Measurements from ENCODE around the gene FAM20A. TPM values are rescaled to one million over a fixed set of nuclear protein-coding genes. Genes with fewer than 3 reads are reported as not detected.

Gene FAM20A
- total RNA-seq, 1 experiment from 2014 or later = not detected

DNA sequence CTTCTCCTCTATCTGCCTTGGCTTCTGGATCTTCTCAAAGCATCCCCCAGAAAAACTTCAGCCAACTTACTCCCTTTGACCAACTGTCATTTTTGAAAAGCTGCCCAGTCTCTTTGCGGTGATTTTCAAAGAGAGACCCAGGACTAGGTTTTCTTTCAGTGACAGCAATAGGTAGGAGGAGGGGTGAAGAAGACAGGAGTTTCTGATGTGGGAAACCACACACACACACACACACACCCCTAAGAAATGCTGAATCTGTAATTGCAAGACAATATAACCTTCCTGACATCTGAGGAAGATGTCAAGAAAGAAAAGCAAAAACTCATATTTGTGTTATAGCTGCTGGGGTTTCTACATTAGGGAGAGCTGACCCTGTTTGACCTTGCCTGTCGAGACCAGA is 5.2 kb downstream of the FAM20A start:
- H3K4me3 ChIP-seq = no peak overlapping the region
- ChIA-PET CTCF (no interaction called here), POLR2A (ENCODE audit: unreplicated experiment) (interaction anchor here (0.6 kb wide), 1 partner anchor 401 kb away, joined by 3 read pairs; no protein-coding TSS in a partner anchor)
- no peak overlapping the region for H3K4me2 ChIP-seq
- no peak overlapping the region for H3K27ac ChIP-seq
- no peaks in the 10 kb centered on the region for H3F3A ChIP-seq (ENCODE audit: insufficient read depth, low read depth)
- TF ChIP-seq, protein P1, sequence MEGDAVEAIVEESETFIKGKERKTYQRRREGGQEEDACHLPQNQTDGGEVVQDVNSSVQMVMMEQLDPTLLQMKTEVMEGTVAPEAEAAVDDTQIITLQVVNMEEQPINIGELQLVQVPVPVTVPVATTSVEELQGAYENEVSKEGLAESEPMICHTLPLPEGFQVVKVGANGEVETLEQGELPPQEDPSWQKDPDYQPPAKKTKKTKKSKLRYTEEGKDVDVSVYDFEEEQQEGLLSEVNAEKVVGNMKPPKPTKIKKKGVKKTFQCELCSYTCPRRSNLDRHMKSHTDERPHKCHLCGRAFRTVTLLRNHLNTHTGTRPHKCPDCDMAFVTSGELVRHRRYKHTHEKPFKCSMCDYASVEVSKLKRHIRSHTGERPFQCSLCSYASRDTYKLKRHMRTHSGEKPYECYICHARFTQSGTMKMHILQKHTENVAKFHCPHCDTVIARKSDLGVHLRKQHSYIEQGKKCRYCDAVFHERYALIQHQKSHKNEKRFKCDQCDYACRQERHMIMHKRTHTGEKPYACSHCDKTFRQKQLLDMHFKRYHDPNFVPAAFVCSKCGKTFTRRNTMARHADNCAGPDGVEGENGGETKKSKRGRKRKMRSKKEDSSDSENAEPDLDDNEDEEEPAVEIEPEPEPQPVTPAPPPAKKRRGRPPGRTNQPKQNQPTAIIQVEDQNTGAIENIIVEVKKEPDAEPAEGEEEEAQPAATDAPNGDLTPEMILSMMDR (conservative IDR thresholded peaks at IDR 0.05) = no peak
- no peak for TF ChIP-seq EZH2 (IDR thresholded peaks at IDR 0.05; ENCODE audit: low read depth)
- no TSS peak for BruUV-seq (replicated peaks)
- no peaks in the 10 kb centered on the region for H3K9me3 ChIP-seq (ENCODE audit: insufficient read depth, low read depth)
- no peak overlapping the region for H2AFZ ChIP-seq
- DNase-seq = no peak
- no peaks in the 10 kb centered on the region for H3K36me3 ChIP-seq (ENCODE audit: low read depth)
- H3K27me3 ChIP-seq (ENCODE audit: insufficient read depth, low read depth) = no peaks in the 10 kb centered on the region; the same call in 1 of the 2 replicates
- H3K79me2 ChIP-seq (ENCODE audit: low read depth) = no peaks in the 10 kb centered on the region
- intact Hi-C loops (cut with micrococcal nuclease; ENCODE audit: unreplicated experiment) = no loop called here
- H3K4me1 ChIP-seq (replicated peaks; ENCODE audit: insufficient read depth) = no peaks in the 10 kb centered on the region
- H3K9me2 ChIP-seq (ENCODE audit: insufficient read depth) = no peaks in the 10 kb centered on the region
- no peaks in the 10 kb centered on the region for H4K20me1 ChIP-seq (ENCODE audit: insufficient read depth)

DNA sequence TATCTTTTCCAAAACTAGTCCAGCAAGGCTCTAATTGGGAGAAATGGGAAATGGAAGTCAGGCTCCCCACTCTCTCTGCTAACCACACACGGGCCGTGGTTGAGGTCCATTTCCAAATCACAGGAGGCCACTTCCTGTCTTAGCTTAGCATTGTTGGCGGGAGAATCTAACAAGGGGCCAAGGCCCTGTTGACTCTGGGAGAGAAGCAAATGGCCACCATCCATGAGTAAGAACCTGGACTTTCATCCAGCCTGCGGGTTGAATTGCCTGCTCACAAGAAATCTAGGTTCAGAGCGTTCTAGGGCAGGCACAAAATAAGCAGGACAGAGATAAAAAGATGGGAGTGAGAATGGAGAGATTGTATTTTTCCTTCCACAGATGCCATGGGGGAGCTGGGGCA is 5.7 kb downstream of the FAM20A start:
- no peaks in the 10 kb centered on the region for H3F3A ChIP-seq (ENCODE audit: insufficient read depth, low read depth)
- intact Hi-C loops (cut with micrococcal nuclease; ENCODE audit: unreplicated experiment) = no loop called here
- no peak overlapping the region for H2AFZ ChIP-seq
- H3K9me3 ChIP-seq (ENCODE audit: insufficient read depth, low read depth) = no peaks in the 10 kb centered on the region
- no peaks in the 10 kb centered on the region for H4K20me1 ChIP-seq (ENCODE audit: insufficient read depth)
- POLR2A ChIA-PET (ENCODE audit: unreplicated experiment) = no interaction called here
- no TSS peak for BruUV-seq (replicated peaks)
- H3K4me1 ChIP-seq (replicated peaks; ENCODE audit: insufficient read depth) = no peaks in the 10 kb centered on the region
- CTCF ChIA-PET = no interaction called here
- no peaks in the 10 kb centered on the region; the same call in 1 of the 2 replicates for H3K27me3 ChIP-seq (ENCODE audit: insufficient read depth, low read depth)
- H3K36me3 ChIP-seq (ENCODE audit: low read depth) = no peaks in the 10 kb centered on the region
- H3K27ac ChIP-seq = no peak overlapping the region
- DNase-seq = no peak
- no peak overlapping the region for H3K4me2 ChIP-seq
- no peak overlapping the region for H3K4me3 ChIP-seq
- H3K9me2 ChIP-seq (ENCODE audit: insufficient read depth) = no peaks in the 10 kb centered on the region
- H3K79me2 ChIP-seq (ENCODE audit: low read depth) = no peaks in the 10 kb centered on the region
- TF ChIP-seq EZH2 (IDR thresholded peaks at IDR 0.05; ENCODE audit: low read depth) = no peak
- TF ChIP-seq, protein P1 (conservative IDR thresholded peaks at IDR 0.05) = no peak

DNA sequence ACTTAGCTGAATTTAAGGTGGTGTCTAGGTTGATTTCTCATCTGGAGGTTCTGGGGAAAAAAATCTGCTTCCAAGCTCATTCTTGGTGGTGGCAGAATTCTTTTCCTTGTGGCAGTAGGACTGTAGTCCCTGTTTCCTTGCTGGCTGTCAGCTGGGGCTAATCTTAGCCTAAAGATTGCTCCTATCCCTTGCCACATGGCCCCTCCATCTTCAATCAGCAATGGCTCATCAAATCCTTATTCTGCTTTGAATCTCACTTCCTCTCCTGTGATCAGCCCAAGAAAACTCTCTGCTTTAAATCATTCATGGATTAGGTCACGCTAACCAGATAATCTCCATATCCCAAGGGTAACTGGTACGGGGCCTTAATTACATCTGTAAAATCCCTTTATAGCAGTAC is 6.6 kb downstream of the FAM20A start:
- no peak overlapping the region for H3K27ac ChIP-seq
- BruUV-seq (replicated peaks) = no TSS peak
- intact Hi-C loops (cut with micrococcal nuclease; ENCODE audit: unreplicated experiment) = no loop called here
- H4K20me1 ChIP-seq (ENCODE audit: insufficient read depth) = no peaks in the 10 kb centered on the region
- no peaks in the 10 kb centered on the region for H3F3A ChIP-seq (ENCODE audit: insufficient read depth, low read depth)
- no peaks in the 10 kb centered on the region; the same call in 1 of the 2 replicates for H3K27me3 ChIP-seq (ENCODE audit: insufficient read depth, low read depth)
- H3K4me2 ChIP-seq = no peak overlapping the region
- no peaks in the 10 kb centered on the region for H3K9me3 ChIP-seq (ENCODE audit: insufficient read depth, low read depth)
- CTCF ChIA-PET = no interaction called here
- no peak overlapping the region for H3K4me3 ChIP-seq
- H3K9me2 ChIP-seq (ENCODE audit: insufficient read depth) = no peaks in the 10 kb centered on the region
- no peaks in the 10 kb centered on the region for H3K79me2 ChIP-seq (ENCODE audit: low read depth)
- no peak overlapping the region for H2AFZ ChIP-seq
- TF ChIP-seq, protein P1 (conservative IDR thresholded peaks at IDR 0.05) = no peak
- TF ChIP-seq EZH2 (IDR thresholded peaks at IDR 0.05; ENCODE audit: low read depth) = no peak
- H3K36me3 ChIP-seq (ENCODE audit: low read depth) = no peaks in the 10 kb centered on the region
- H3K4me1 ChIP-seq (replicated peaks; ENCODE audit: insufficient read depth) = no peaks in the 10 kb centered on the region
- DNase-seq = no peak
- POLR2A ChIA-PET (ENCODE audit: unreplicated experiment) = no interaction called here

Data from PC-9 (cell line).